Stimulated activated naive CD8-positive, alpha-beta T cell treated with anti-CD3 and anti-CD28 coated beads, Interleukin-15, Interleukin-2, amounts not matched to agents 100 ng/mL and 50 ng/mL, for 24 hours (primary cell): ENCODE results near the gene COL6A5.
"Not testable (repeated sequence)": the region's sequence is repeated elsewhere in the genome, so short reads cannot be mapped to it uniquely, and the experiment has no call there.

Experiments
- H3K27ac Mint-ChIP-seq: one replicate; pipeline ENCODE4 v1.8.0; 2021; ENCODE audit warnings: mild to moderate bottlenecking, mixed read lengths
- H3K27me3 Mint-ChIP-seq: one replicate; pipeline ENCODE4 v1.8.0; 2021; ENCODE audit warnings: mixed read lengths
- H3K36me3 Mint-ChIP-seq: one replicate; pipeline ENCODE4 v1.8.0; 2021; ENCODE audit warnings: low read depth, mixed read lengths
- H3K4me1 Mint-ChIP-seq: one replicate; pipeline ENCODE4 v1.8.0; 2021; ENCODE audit warnings: low read depth, mixed read lengths
- H3K4me3 Mint-ChIP-seq: one replicate; pipeline ENCODE4 v1.8.0; 2021; ENCODE audit warnings: mild to moderate bottlenecking, mixed read lengths
- H3K9me3 Mint-ChIP-seq: one replicate; pipeline ENCODE4 v1.8.0; 2021; ENCODE audit warnings: mixed read lengths

The COL6A5 gene

GRCh38 chr3:130411320-130411719, 65.8 kb downstream of the COL6A5 start:
- H3K36me3 Mint-ChIP-seq: no peaks in the 10 kb centered on the region

GRCh38 chr3:130412991-130413560, 67.6 kb downstream of the COL6A5 start:
- Mint-ChIP-seq H3K4me3 (no peak overlapping the region), H3K4me1 (no peaks in the 10 kb centered on the region), H3K9me3 (peaks cover 9% of the 10 kb centered on the region), H3K36me3 (no peaks in the 10 kb centered on the region), H3K27me3 (no peaks in the 10 kb centered on the region), H3K27ac (no peak overlapping the region)

More at GRCh38 chr3:130411320-130411719, 65.8 kb downstream of the COL6A5 start:
- Mint-ChIP-seq H3K27me3 (no peaks in the 10 kb centered on the region), H3K9me3 (peaks cover 21% of the 10 kb centered on the region), H3K4me3 (no peak overlapping the region), H3K27ac (no peak overlapping the region), H3K4me1 (no peaks in the 10 kb centered on the region)

DNA sequence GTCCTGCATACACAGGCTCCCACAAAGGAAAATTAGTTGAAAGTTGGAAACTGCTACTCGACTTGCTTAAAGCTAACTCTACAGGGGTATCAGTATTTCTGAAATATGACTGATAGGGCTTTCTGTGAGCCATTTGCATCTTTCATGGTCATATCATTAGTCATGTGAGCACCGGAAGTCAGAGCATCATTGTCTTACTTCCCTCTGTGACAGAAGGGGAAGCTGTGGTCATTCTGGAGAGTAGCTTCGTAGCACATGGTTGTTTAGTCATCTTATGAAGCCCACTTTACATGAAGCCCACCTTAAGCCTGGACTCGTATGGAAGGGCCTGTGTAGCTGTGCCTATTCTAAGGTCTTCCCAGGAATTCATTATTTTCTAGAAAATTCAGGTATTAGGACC, 69.0 kb downstream of the COL6A5 start:
- Mint-ChIP-seq H3K27me3 (no peaks in the 10 kb centered on the region), H3K4me1 (no peaks in the 10 kb centered on the region), H3K27ac (no peak overlapping the region), H3K4me3 (no peak overlapping the region), H3K36me3 (no peaks in the 10 kb centered on the region), H3K9me3 (peaks cover 3% of the 10 kb centered on the region)

DNA sequence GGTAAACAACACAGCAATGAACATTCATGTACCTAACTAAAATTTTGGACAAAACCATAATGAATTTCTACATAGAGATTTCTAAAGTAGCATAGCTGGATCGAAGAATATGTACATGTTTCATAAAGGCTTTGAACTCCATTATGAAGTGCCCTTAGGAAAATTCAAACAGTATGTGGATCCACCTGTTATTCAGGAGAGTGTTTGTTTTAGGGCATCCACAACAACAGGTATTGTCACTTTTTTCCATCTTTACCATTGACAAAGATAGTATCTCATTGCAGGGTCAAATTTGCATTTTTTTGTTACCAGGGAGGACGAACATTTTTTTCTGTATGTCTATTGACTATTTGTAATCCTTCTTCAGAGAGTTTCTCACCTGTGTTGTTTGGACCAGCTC, 75.0 kb downstream of the COL6A5 start:
- no peak overlapping the region for H3K4me3 Mint-ChIP-seq
- no peak overlapping the region for H3K27ac Mint-ChIP-seq
- H3K9me3 Mint-ChIP-seq: no peaks in the 10 kb centered on the region
- H3K4me1 Mint-ChIP-seq: no peaks in the 10 kb centered on the region
- H3K36me3 Mint-ChIP-seq: no peaks in the 10 kb centered on the region
- H3K27me3 Mint-ChIP-seq: no peaks in the 10 kb centered on the region

DNA sequence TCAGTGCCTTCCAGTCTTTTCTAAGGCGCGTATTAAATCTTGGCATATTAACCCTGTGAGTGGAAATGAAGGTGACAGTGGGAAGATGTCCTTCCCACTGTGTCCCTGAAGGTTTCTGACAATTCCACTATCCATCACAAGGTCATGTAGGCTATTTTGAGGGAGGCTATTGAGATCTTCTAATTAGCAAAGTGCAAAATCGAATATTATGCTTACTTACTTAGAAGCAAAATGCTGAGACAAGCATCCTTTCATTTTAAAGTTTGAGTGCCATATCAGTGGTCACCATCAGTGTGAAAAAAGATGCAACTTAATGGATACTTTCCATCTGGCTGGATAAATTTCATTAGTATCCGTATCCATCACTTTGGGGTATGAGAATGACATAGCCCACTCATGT, 77.6 kb downstream of the COL6A5 start:
- H3K27me3 Mint-ChIP-seq: no peaks in the 10 kb centered on the region
- no peak overlapping the region for H3K27ac Mint-ChIP-seq
- no peaks in the 10 kb centered on the region for H3K9me3 Mint-ChIP-seq
- no peak overlapping the region for H3K4me3 Mint-ChIP-seq
- no peaks in the 10 kb centered on the region for H3K36me3 Mint-ChIP-seq
- H3K4me1 Mint-ChIP-seq: no peaks in the 10 kb centered on the region

GRCh38 chr3:130424837-130425236, 79.4 kb downstream of the COL6A5 start:
- no peaks in the 10 kb centered on the region for H3K9me3 Mint-ChIP-seq
- H3K36me3 Mint-ChIP-seq: no peaks in the 10 kb centered on the region
- no peaks in the 10 kb centered on the region for H3K27me3 Mint-ChIP-seq
- H3K4me1 Mint-ChIP-seq: no peaks in the 10 kb centered on the region
- no peak overlapping the region for H3K27ac Mint-ChIP-seq
- no peak overlapping the region for H3K4me3 Mint-ChIP-seq

- no peak overlapping the region for H3K4me3 Mint-ChIP-seq
- H3K36me3 Mint-ChIP-seq: no peaks in the 10 kb centered on the region
- H3K27me3 Mint-ChIP-seq: no peaks in the 10 kb centered on the region
- no peaks in the 10 kb centered on the region for H3K9me3 Mint-ChIP-seq
- no peaks in the 10 kb centered on the region for H3K4me1 Mint-ChIP-seq
- no peak overlapping the region for H3K27ac Mint-ChIP-seq
Observed at GRCh38 chr3:130425484-130425883, 80.0 kb downstream of the COL6A5 start.

- Mint-ChIP-seq H3K27ac (no peak overlapping the region), H3K4me3 (no peak overlapping the region), H3K4me1 (no peaks in the 10 kb centered on the region), H3K9me3 (no peaks in the 10 kb centered on the region), H3K36me3 (no peaks in the 10 kb centered on the region), H3K27me3 (no peaks in the 10 kb centered on the region)
Observed at GRCh38 chr3:130426206-130426605, 80.7 kb downstream of the COL6A5 start.

- no peaks in the 10 kb centered on the region for H3K36me3 Mint-ChIP-seq
- H3K4me1 Mint-ChIP-seq: no peaks in the 10 kb centered on the region
- no peaks in the 10 kb centered on the region for H3K27me3 Mint-ChIP-seq
- no peak overlapping the region for H3K4me3 Mint-ChIP-seq
- no peak overlapping the region for H3K27ac Mint-ChIP-seq
- H3K9me3 Mint-ChIP-seq: peaks cover 3% of the 10 kb centered on the region
Observed at GRCh38 chr3:130428871-130429712, 83.6 kb downstream of the COL6A5 start.

DNA sequence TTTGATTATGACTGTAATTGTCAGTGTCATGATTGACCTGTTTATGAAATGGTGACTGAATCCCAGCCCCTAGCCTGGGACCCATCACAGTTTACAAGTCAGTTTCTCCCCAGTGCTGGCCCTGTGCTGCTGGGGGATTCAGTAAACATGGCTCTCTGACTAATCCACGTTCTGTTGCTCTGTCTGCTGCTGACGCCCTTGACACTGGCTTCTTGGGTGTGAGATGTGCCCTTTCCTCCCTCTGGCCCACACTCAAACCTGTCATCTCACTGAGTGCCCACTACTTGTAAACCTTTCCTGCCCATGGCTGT, 84.2 kb downstream of the COL6A5 start:
- H3K27ac Mint-ChIP-seq: no peak overlapping the region
- no peak overlapping the region for H3K4me3 Mint-ChIP-seq
- H3K27me3 Mint-ChIP-seq: no peaks in the 10 kb centered on the region
- H3K9me3 Mint-ChIP-seq: peaks cover 3% of the 10 kb centered on the region
- no peaks in the 10 kb centered on the region for H3K36me3 Mint-ChIP-seq
- H3K4me1 Mint-ChIP-seq: no peaks in the 10 kb centered on the region

GRCh38 chr3:130430266-130430665, 84.8 kb downstream of the COL6A5 start:
- no peaks in the 10 kb centered on the region for H3K36me3 Mint-ChIP-seq
- no peak overlapping the region for H3K27ac Mint-ChIP-seq
- no peak overlapping the region for H3K4me3 Mint-ChIP-seq
- no peaks in the 10 kb centered on the region for H3K27me3 Mint-ChIP-seq
- H3K9me3 Mint-ChIP-seq: peaks cover 3% of the 10 kb centered on the region
- H3K4me1 Mint-ChIP-seq: no peaks in the 10 kb centered on the region

DNA sequence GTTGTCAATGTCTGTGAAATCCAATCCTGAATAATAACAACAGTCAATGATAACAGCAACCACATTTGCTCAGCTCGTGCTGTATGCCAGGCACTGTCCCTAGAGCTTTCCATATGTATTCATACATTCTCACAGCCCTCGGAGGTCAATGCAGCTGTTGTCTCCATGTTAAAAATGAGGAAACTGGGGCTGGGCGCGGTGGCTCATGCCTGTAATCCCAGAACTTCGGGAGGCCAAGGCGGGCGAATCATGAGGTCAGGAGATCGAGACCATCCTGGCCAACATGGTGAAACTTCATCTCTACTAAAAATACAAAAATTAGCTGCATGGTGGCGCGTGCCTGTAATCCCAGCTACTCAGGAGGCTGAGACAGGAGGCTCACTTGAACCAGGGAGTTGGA, 86.6 kb downstream of the COL6A5 start:
- not testable (repeated sequence) for H3K27ac Mint-ChIP-seq, H3K27me3 Mint-ChIP-seq, H3K4me1 Mint-ChIP-seq, H3K36me3 Mint-ChIP-seq, H3K9me3 Mint-ChIP-seq, H3K4me3 Mint-ChIP-seq

GRCh38 chr3:130433306-130433705, 87.8 kb downstream of the COL6A5 start:
- Mint-ChIP-seq H3K4me3 (no peak overlapping the region), H3K27ac (no peak overlapping the region), H3K4me1 (no peaks in the 10 kb centered on the region), H3K36me3 (no peaks in the 10 kb centered on the region), H3K9me3 (peaks cover 12% of the 10 kb centered on the region), H3K27me3 (peaks cover 12% of the 10 kb centered on the region)

- H3K36me3 Mint-ChIP-seq: no peaks in the 10 kb centered on the region
- H3K4me3 Mint-ChIP-seq: no peak overlapping the region
- peaks cover 6% of the 10 kb centered on the region for H3K27me3 Mint-ChIP-seq
- peaks cover 4% of the 10 kb centered on the region for H3K9me3 Mint-ChIP-seq
- H3K4me1 Mint-ChIP-seq: no peaks in the 10 kb centered on the region
- H3K27ac Mint-ChIP-seq: no peak overlapping the region
Observed at GRCh38 chr3:130442284-130442683, 96.8 kb downstream of the COL6A5 start.

- not testable (repeated sequence) for H3K4me1 Mint-ChIP-seq, H3K27me3 Mint-ChIP-seq, H3K36me3 Mint-ChIP-seq, H3K27ac Mint-ChIP-seq, H3K9me3 Mint-ChIP-seq, H3K4me3 Mint-ChIP-seq
Observed at GRCh38 chr3:130446840-130447239, 101.4 kb downstream of the COL6A5 start.

- not testable (repeated sequence) for H3K27ac Mint-ChIP-seq
Observed at GRCh38 chr3:130448155-130448554, 102.7 kb downstream of the COL6A5 start.

More at GRCh38 chr3:130448155-130448554, 102.7 kb downstream of the COL6A5 start:
- not testable (repeated sequence) for H3K4me3 Mint-ChIP-seq, H3K4me1 Mint-ChIP-seq, H3K27me3 Mint-ChIP-seq, H3K36me3 Mint-ChIP-seq, H3K9me3 Mint-ChIP-seq
